Parathyroid adenoma (tissue), 2 donors: ENCODE data around the gene OR5K4.

Experiments
- H2AFZ ChIP-seq: fragments of 300-600 bp; sonication (generic); one replicate; pipeline ENCODE4 v1.7.0; 2017; ENCODE audit warnings: antibody characterized with exemption, mild to moderate bottlenecking
- H3K27ac ChIP-seq: fragments of 300-600 bp; sonication (generic); one replicate; pipeline ENCODE4 v1.7.0; 2017
- H3K27me3 ChIP-seq: fragments of 300-600 bp; sonication (generic); one replicate; pipeline ENCODE4 v1.7.0; 2017; ENCODE audit warnings: low read length; ENCODE audit not compliant: control insufficient read depth, insufficient read depth
- H3K36me3 ChIP-seq: fragments of 300-600 bp; sonication (generic); one replicate; pipeline ENCODE4 v1.7.0; 2017; ENCODE audit warnings: low read length; ENCODE audit not compliant: control insufficient read depth, insufficient read depth
- H3K4me1 ChIP-seq: fragments of 300-600 bp; sonication (generic); one replicate; pipeline ENCODE4 v1.7.0; 2017; ENCODE audit warnings: control low read depth
- H3K4me2 ChIP-seq: fragments of 300-600 bp; sonication (generic); one replicate; pipeline ENCODE4 v1.7.0; 2017; ENCODE audit warnings: low read length
- H3K4me3 ChIP-seq: fragments of 300-600 bp; sonication (generic); one replicate; pipeline ENCODE4 v1.7.0; 2017; ENCODE audit warnings: low read depth, low read length
- H3K79me2 ChIP-seq: fragments of 300-600 bp; sonication (generic); one replicate; pipeline ENCODE4 v1.7.0; 2017; ENCODE audit warnings: control low read depth
- H3K9ac ChIP-seq: fragments of 300-600 bp; sonication (generic); one replicate; pipeline ENCODE4 v1.7.0; 2017; ENCODE audit warnings: mild to moderate bottlenecking
- H3K9me3 ChIP-seq: fragments of 300-600 bp; sonication (generic); one replicate; pipeline ENCODE4 v1.7.0; 2017; ENCODE audit warnings: low read length; ENCODE audit not compliant: control insufficient read depth
- TF ChIP-seq, protein P1 (sequence below): fragments of 300-600 bp; sonication (generic); IDR thresholded peaks from one replicate; pipeline ENCODE4 v1.7.0; 2017; ENCODE audit warnings: antibody characterized with exemption, mild to moderate bottlenecking
- donor health status: primary hyperparathyroidism.

The OR5K4 gene

DNA sequence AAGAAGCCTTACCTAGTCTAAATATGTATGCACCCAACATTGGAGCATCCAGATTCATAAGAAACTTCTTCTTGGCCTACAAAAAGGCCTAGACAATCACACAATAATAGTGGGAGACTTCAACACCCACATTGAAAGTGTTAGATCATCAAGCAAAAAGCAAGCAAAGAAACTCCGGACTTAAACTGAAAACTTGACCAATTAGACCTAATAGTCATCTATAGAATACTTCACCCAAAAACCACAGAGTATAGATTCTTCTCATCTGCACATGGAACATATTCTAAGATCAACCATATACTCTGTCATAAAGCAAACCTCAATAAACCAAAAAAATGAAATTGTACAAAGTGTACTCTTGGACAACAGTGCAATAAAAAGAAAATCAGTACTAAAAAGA is 22.3 kb upstream of the OR5K4 start:
- Histone ChIP-seq H3K9ac (no peak overlapping the region), H2AFZ (no peak overlapping the region), H3K4me3 (no peak overlapping the region), H3K27me3 (no peaks in the 10 kb centered on the region), H3K36me3 (no peaks in the 10 kb centered on the region), H3K9me3 (no peaks in the 10 kb centered on the region), H3K27ac (no peak overlapping the region), H3K4me2 (no peak overlapping the region), H3K4me1 (no peaks in the 10 kb centered on the region), H3K79me2 (no peaks in the 10 kb centered on the region)
- TF ChIP-seq, protein P1, sequence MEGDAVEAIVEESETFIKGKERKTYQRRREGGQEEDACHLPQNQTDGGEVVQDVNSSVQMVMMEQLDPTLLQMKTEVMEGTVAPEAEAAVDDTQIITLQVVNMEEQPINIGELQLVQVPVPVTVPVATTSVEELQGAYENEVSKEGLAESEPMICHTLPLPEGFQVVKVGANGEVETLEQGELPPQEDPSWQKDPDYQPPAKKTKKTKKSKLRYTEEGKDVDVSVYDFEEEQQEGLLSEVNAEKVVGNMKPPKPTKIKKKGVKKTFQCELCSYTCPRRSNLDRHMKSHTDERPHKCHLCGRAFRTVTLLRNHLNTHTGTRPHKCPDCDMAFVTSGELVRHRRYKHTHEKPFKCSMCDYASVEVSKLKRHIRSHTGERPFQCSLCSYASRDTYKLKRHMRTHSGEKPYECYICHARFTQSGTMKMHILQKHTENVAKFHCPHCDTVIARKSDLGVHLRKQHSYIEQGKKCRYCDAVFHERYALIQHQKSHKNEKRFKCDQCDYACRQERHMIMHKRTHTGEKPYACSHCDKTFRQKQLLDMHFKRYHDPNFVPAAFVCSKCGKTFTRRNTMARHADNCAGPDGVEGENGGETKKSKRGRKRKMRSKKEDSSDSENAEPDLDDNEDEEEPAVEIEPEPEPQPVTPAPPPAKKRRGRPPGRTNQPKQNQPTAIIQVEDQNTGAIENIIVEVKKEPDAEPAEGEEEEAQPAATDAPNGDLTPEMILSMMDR = no peak

DNA sequence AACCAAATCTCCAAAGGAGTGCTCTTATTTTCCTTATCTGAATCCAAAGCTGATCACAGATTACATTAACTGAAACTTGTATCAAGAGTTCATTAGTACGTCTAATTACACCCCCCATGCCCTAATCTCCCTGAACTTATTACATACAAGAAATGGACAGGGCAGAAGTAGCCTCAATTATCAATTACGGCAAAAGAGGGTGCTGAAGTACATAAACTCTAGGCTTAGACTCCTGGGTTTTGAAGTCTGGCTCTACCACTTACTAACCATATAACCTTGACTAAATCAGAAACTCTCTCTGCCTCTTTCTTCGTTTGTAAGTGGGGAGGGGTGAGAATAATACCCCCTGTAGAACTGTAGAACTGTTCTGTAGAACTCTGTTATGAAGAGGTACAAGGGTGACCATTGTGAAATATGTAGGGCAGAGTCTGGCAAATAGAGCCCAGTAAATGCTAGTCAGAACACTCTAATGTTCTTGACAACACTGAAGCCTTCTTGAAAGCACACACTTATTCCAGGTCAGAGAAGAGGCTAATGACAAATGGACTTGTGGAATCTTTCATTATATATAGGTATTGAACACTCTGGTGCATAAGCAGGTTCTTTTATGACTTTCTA is 19.6 kb upstream of the OR5K4 start:
- Histone ChIP-seq H2AFZ (no peak overlapping the region), H3K9me3 (no peaks in the 10 kb centered on the region), H3K9ac (no peak overlapping the region), H3K4me2 (no peak overlapping the region), H3K27me3 (no peaks in the 10 kb centered on the region), H3K4me3 (no peak overlapping the region), H3K36me3 (no peaks in the 10 kb centered on the region), H3K27ac (no peak overlapping the region), H3K4me1 (no peaks in the 10 kb centered on the region), H3K79me2 (no peaks in the 10 kb centered on the region)
- TF ChIP-seq, protein P1 = no peak

DNA sequence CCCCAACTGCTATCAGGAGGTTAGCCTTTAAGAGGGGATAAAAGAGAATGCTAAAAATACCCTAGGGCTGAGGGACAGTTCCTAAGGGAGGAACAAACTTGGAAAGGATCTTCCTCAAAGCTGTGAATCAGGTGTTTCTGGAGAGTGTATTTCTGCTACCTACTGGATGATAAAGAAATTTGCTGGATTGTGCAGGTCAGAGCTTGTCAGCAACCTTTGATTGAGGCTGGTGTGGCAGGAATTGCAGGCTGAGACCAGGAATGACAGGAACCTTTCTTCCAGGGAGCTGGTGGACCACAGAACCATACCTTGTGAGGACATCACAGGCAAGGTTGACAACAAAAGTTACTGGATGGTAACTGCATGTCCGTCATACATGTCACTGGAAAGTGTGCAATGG is 14.6 kb upstream of the OR5K4 start:
- H3K9ac ChIP-seq = no peak overlapping the region
- no peaks in the 10 kb centered on the region for H3K27me3 ChIP-seq
- TF ChIP-seq, protein P1 = no peak
- no peaks in the 10 kb centered on the region for H3K79me2 ChIP-seq
- H2AFZ ChIP-seq = no peak overlapping the region
- no peak overlapping the region for H3K4me3 ChIP-seq
- H3K4me2 ChIP-seq = no peak overlapping the region
- H3K9me3 ChIP-seq = no peaks in the 10 kb centered on the region
- H3K27ac ChIP-seq = no peak overlapping the region
- H3K36me3 ChIP-seq = no peaks in the 10 kb centered on the region
- H3K4me1 ChIP-seq = no peaks in the 10 kb centered on the region

DNA sequence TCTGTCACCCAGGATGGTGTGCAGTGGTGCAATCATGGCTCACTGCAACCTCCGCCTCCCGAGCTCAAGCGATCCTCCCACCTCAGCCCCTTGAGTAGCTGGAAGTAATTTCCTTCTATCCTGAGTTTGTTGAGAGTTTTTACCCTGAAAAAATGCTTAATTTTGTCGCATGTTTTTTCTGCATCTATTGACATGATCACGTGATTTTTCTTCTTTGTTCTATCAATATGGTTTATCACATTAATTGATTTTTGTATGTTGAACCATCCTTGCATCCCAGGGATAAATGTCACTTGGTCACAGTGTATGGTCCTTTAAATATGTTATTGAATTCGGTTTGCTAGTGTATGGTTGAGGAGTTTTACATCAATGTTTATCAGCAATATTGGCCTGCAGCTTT is 11.9 kb upstream of the OR5K4 start:
- Histone ChIP-seq H3K27ac (no peak overlapping the region), H3K4me2 (no peak overlapping the region), H3K4me3 (no peak overlapping the region), H2AFZ (no peak overlapping the region), H3K4me1 (no peaks in the 10 kb centered on the region), H3K79me2 (no peaks in the 10 kb centered on the region), H3K9ac (no peak overlapping the region), H3K36me3 (no peaks in the 10 kb centered on the region), H3K27me3 (no peaks in the 10 kb centered on the region), H3K9me3 (no peaks in the 10 kb centered on the region)
- TF ChIP-seq, protein P1 = no peak
